Suprapubic skin (tissue), 3 donors: ENCODE results near the gene MYO1F.

Source experiments
- POLR2A ChIP-seq, 2 donors: fragments of 450-650 bp; IDR thresholded peaks; one replicate each; pipeline ENCODE4 v1.6.1; 2017; ENCODE audit warnings: antibody characterized with exemption in 2 of 2, mild to moderate bottlenecking in 2 of 2, moderate library complexity in 2 of 2
- TF ChIP-seq, protein P1 (sequence below), 2 donors: fragments of 200-600 bp in 1 of 2; fragments of 450-650 bp in 1 of 2; sonication (generic) in 1 of 2; IDR thresholded peaks; one replicate each; pipeline ENCODE4 v1.5.1; 2016 to 2019; ENCODE audit warnings: antibody characterized with exemption in 2 of 2, mild to moderate bottlenecking in 1 of 2, moderate library complexity in 1 of 2

GRCh38 chr19:8513036-8513686 is 64.1 kb downstream of the MYO1F start:
- TF ChIP-seq, protein P1, sequence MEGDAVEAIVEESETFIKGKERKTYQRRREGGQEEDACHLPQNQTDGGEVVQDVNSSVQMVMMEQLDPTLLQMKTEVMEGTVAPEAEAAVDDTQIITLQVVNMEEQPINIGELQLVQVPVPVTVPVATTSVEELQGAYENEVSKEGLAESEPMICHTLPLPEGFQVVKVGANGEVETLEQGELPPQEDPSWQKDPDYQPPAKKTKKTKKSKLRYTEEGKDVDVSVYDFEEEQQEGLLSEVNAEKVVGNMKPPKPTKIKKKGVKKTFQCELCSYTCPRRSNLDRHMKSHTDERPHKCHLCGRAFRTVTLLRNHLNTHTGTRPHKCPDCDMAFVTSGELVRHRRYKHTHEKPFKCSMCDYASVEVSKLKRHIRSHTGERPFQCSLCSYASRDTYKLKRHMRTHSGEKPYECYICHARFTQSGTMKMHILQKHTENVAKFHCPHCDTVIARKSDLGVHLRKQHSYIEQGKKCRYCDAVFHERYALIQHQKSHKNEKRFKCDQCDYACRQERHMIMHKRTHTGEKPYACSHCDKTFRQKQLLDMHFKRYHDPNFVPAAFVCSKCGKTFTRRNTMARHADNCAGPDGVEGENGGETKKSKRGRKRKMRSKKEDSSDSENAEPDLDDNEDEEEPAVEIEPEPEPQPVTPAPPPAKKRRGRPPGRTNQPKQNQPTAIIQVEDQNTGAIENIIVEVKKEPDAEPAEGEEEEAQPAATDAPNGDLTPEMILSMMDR (IDR thresholded peaks at IDR 0.05), result no peak
- no peak for TF ChIP-seq POLR2A (IDR thresholded peaks at IDR 0.05)
